NCI-H1694 (cell line): ENCODE data around the gene CCIN.
"Not testable (repeated sequence)": the region's sequence is repeated elsewhere in the genome, so short reads cannot be mapped to it uniquely, and the experiment has no call there.

Experiments used
- DNase-seq: peaks from one replicate; lab custom pipeline; 2025; lab: John Stamatoyannopoulos, UW

Gene CCIN

GRCh38 chr9:36158917-36159316 is 10.3 kb upstream of the CCIN start:
- DNase-seq: no peak

GRCh38 chr9:36159509-36159908 is 9.7 kb upstream of the CCIN start:
- not testable (repeated sequence) for DNase-seq

DNA sequence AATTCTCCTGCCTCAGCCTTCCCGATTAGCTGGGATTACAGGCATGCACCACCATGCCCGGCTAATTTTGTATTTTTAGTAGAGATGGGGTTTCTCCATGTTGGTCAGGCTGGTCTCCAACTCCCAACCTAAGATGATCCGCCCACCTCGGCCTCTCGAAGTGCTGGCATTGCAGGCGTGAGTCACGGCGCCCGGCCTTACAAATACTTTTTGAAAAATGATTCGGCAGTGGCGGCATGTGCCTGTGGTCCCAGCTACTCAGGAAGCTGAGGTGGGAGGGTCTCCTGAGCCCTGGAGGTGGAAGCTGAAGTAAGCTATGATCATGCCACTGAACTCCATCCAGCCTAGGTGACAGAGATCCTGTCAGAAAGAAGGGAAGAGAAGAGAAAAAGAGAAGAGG is 9.1 kb upstream of the CCIN start:
- not testable (repeated sequence) for DNase-seq

DNA sequence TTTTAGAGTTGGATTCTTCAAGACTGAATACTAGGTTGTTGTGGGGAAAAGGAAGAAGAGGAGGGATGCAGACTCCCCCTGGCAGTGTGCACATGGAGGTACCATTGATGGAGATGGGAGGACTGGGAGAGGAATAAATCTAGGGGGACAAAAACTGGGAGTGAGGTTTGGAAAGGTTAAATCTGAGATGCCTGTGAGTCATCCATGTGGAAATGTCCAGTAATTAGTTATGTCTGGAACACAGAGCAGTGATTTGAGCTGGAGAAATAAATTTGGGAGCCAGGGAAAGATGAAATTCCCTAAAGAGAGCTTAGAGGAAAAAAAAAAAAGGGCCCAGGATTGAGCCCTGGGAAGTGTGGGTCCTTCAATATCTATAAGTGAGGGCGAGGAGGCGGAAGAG is 8.0 kb upstream of the CCIN start:
- DNase-seq: no peak

DNA sequence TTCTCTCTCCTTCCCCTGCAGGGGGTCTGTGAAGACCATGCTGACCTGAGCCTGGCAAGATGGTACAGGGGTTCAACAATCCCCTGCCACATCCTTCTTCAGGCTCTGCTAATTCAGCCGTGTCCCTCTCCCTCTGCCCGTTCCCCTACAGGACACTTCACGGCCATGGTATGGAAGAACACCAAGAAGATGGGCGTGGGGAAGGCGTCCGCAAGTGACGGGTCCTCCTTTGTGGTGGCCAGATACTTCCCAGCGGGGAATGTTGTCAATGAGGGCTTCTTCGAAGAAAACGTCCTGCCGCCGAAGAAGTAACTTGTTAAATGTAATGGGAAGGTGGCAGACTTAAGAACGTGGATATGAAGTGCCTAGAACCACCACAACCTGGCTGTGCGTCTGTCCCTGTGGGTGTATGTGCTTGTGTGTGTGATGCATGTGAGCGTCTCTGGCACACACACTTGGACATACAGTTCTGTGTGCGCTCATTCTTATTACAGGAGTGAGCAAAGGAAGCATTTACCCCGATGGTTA is 6.9 kb upstream of the CCIN start:
- DNase-seq: no peak

- no peak for DNase-seq
Observed at GRCh38 chr9:36163049-36163785, 6.0 kb upstream of the CCIN start.

- no peak for DNase-seq
Observed at GRCh38 chr9:36163786-36164170, 5.4 kb upstream of the CCIN start.

GRCh38 chr9:36164372-36164771 is 4.8 kb upstream of the CCIN start:
- DNase-seq: no peak

- no peak for DNase-seq
Observed at GRCh38 chr9:36164989-36165388, 4.2 kb upstream of the CCIN start.

GRCh38 chr9:36165826-36166167 is 3.4 kb upstream of the CCIN start:
- DNase-seq: no peak

GRCh38 chr9:36166168-36166927 is 2.8 kb upstream of the CCIN start:
- peak; percentile 61 for DNase-seq

DNA sequence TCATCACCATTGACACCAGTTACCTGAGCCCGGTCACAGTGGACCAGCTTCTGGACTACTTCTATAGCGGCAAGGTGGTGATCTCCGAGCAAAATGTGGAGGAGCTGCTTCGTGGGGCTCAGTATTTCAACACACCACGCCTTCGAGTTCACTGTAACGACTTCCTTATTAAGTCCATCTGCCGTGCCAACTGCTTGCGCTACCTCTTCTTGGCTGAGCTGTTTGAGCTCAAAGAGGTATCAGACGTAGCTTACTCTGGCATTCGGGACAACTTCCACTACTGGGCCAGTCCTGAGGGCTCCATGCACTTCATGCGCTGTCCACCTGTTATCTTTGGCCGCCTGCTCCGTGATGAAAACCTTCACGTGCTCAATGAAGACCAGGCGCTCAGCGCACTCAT is 520 bp downstream of the CCIN start:
- DNase-seq: no peak

- DNase-seq: no peak
Observed at GRCh38 chr9:36170531-36170930, 1.3 kb downstream of the CCIN start.

- no peak for DNase-seq
Observed at GRCh38 chr9:36173861-36174260, 4.7 kb downstream of the CCIN start.

DNA sequence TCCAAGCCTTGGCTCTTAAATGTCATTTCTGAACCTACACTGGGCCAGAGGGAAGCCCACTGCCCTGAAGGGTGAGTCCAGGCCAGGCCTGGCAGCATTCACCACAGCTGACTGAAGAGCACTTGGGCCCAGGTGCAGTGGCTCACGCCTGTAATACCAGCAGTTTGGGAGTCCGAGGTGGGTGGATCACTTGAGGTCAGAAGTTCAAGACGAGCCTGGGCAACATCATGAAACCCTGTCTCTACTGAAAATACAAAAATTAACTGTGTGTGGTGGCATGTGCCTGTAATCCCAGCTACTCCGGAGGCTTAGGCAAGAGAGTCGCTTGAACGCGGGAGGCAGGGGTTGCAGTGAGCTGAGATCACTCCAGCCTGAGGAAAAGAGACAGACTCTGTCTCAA is 5.1 kb downstream of the CCIN start:
- DNase-seq: no peak

DNA sequence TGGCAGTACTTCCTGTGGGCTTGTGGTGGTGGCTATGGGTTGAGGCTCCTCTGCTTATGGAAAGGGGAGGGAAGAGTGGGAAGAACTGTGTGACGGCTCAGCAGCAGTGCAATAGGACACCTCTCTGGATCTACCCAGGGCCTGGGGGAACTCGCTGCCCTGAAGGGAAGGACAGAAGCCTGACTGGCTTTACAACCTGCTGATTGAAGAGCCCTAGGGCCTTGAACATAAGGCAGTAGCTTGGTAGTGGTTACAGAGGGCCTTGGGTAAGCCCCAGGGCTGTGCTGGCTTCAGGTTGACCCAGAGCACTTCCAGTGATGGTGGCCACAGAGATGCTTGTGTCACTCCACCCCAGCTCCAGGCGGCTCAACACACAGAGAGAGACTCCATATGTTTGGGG is 5.5 kb downstream of the CCIN start:
- DNase-seq: no peak

DNA sequence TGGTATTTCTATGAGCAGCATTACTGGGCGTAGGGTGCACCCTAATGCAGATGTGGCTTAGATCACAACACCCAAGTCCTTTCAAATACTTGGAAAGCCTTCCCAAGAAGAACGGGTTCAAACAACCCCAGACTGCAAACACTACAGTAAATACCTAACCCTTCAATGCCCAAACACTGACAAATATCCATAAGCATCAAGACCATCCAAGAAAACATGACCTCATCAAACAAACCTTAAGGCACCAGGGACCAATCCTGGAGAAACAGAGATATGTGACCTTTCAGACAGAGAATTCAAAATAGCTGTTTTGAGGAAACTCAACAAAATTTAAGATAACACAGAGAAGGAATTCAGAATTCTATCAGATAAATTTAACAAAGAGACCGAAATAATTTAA is 6.0 kb downstream of the CCIN start:
- not testable (repeated sequence) for DNase-seq

DNA sequence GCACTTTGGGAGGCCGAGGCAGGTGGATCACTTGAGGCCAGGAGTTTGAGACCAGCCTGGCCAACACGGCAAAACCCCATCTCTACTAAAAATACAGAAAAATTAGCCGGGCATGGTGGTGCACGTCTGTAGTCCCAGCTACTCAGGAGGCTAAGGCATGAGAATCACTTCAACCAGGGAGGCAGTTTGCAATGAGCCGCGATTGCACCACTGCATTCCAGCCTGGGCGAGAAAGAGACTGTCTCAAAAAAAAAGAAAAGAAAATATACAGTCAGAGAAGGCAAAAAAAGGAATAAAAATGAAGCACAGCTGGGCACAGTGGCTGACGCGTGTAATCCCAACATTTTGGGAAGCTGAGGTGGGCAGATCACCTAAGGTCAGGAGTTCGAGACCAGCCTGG is 7.3 kb downstream of the CCIN start:
- not testable (repeated sequence) for DNase-seq

GRCh38 chr9:36177571-36177970 is 8.4 kb downstream of the CCIN start:
- no peak for DNase-seq

DNA sequence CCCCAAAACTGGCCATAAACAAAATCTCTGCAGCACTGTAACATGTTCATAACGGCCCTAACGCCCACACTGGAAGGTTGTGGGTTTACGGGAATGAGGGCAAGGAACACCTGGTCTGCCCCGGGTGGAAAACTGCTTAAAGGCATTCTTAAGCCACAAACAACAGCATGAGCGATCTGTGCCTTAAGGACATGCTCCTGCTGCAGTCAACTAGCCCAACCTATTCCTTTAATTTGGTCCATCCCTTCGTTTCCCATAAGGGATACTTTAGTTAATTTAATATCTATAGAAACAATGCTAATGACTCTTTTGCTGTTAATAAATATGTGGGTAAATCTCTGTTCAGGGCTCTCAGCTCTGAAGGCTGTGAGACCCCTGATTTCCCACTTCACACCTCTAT is 11.1 kb downstream of the CCIN start:
- DNase-seq: not testable (repeated sequence)

DNA sequence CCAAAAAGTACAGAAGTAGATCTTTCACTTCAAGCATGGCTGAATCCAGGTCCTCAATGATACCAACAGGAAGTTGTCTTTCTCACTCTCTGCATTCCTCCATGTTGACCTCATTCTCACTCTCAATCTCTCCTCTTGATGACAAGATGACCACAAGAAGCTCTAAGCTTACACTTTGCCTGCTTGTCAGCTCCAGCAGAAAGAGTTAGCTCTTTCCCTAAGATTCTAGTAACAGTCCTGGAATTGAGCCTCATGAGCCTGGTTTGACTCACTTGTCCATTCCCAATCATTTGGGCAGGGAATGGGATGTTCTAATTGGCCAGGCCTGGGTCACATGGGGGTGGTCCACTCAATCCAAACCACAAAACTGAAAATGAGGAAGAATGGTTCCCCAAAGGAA is 18.2 kb downstream of the CCIN start:
- DNase-seq: no peak

DNA sequence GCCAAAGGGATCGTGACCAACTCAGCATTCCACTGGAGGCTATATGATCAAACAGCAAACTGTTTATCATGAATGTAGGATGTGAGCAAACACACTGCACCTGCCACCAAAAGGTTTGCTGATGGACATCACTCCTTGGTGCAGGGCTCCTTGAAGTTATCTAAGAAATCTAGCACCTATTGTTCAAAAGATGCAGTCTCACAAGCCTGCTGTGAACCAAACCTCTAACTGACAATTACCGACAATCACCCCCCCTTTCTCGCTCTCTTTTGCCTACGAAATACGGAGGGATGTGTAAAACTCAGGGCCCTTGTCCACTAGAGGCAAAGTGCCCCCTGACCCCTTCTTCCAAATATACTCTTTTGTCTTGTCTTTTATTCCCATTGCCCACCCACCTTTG is 19.0 kb downstream of the CCIN start:
- no peak for DNase-seq

DNA sequence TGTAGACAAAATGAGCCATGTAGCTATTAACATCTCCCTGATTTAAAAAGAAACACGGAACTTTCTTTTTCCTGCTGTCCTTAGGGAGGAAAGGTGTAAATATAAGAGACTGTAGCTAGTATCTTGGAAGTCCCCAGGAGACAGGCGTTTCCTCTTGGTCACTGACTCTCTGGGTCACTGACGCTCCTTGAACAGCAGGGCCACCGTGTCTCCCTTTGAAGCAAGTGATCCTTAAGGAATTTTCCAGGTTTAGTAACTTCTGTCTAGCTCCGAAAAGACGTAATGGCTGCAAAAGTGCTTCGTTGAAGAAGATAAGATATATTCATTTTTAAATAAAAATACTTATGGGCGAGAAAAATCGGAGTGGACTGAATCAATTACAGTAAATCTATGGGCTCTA is 20.8 kb downstream of the CCIN start:
- DNase-seq: no peak
